ENCODE results near the gene ADAMTS17. TPM values are rescaled to one million over a fixed set of nuclear protein-coding genes. Genes with fewer than 3 reads are reported as not detected.

Gene ADAMTS17
- total RNA-seq, 1 experiment from 2014 or later, result 5.1 TPM

- DNase-seq (ENCODE audit: low read depth), result no peak
These were observed 207.2 kb downstream of the ADAMTS17 start for GRCh38 chr15:100134586-100134985.

GRCh38 chr15:100134089-100134583 is 207.6 kb downstream of the ADAMTS17 start:
- no peak for DNase-seq (ENCODE audit: low read depth)

GRCh38 chr15:100133001-100133400 is 208.8 kb downstream of the ADAMTS17 start:
- no peak for DNase-seq (ENCODE audit: low read depth)

DNA sequence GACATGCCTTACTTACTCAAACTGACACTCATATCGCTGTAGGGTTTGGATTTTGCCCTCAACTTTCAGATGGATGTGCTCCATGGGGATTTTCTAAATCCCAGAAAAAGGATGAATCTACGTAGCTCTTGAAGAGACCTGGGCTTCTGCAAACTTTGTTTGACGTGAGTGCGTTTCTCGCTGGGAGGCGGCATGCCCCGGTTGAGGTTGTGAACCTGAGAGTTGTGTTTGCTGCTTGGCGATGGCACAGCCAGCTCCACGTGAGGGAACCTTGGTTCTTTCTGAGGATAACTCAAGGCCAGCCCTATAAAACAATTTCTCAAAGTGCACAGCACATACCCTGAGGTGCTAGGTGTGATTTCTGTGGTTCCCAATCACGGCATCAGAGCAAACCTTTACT is 209.5 kb downstream of the ADAMTS17 start:
- DNase-seq (ENCODE audit: low read depth), result no peak

DNA sequence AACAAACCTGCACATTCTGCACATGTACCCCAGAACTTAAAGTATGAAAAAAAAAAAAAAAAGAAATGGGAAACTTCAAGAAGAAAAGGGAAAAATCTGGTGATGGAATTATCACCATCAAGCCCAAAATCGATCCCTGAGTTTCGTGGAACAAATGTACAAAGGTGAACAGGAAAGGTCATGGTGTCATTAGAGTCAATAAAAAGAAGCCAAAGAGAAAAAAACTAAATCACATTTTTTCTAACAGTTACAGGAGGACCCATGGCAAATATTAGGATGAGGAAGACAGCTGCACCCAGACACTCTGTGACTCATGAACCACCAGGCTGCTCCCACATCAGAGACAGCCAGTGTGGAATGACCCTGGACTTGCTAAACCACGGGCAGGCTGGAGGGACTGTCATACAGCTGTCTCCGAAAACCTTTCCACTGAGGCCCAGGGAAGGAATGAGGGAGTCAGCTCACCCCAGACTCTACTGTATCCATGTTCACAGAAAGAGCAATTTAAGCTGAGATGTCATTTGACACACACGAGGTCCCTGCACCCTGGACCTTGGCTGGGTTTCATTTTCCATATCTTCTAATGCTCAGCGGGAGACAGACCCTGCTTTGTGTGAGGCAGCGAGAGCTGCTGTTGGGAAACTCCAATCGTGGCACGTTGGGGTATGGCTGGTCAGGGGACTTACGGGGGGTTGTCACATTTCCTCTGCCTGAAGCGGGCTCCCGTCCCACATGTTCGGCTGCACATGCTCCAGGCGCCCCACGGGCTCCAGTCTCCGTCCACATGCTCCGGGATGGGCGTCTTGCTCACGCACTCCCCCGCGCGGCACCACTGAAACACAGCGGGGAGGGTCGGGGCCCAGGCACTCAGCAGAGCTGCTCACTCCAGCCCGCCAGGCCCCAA is 210.2 kb downstream of the ADAMTS17 start:
- peak; percentile 26 for DNase-seq (ENCODE audit: low read depth)

DNA sequence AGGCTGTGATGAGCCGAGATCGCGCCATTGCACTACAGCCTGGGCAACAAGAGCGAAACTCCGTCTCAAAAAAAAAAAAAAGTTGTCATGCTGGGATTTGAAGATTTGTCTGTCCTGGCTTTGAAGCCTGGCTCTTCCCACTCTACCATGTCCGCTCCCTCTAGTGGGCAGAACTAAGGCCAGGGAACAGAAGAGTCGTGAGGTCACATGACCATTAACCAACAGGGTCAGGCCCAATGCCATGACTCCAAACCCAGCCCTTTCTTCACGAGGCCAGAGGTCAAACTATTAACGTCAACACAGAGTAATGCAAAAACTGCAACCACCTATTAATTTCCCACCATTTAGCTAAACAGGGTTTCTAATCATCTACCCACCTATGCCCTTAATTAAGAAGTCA is 212.1 kb downstream of the ADAMTS17 start:
- no peak for DNase-seq (ENCODE audit: low read depth)

GRCh38 chr15:100125401-100126191 is 216.2 kb downstream of the ADAMTS17 start:
- no peak for DNase-seq (ENCODE audit: low read depth)

GRCh38 chr15:100124936-100125335 is 216.8 kb downstream of the ADAMTS17 start:
- no peak for DNase-seq (ENCODE audit: low read depth)

- DNase-seq (ENCODE audit: low read depth), result no peak
These were observed 217.4 kb downstream of the ADAMTS17 start for GRCh38 chr15:100124361-100124760.

DNA sequence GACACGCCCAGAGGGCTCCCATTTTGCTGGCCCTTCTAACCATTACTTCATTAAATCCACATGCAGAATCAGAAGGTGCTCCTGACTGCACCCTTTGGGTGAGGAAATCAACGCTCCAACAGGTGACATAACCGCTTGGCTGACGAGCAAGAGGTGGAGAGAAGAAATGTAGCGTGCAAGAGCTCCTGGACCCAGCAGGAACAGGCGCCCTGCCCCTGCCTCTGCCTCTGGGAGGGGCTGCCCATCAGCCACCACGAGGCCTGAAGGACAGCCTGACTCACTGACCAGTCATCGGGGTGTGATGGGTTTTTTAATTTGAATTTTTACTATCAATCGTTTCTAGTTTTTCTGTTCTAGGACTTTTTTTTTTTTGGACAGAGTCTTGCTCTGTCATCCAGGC is 218.2 kb downstream of the ADAMTS17 start:
- peak; percentile 55 for DNase-seq (ENCODE audit: low read depth)

- DNase-seq (ENCODE audit: low read depth), result no peak
These were observed 220.5 kb downstream of the ADAMTS17 start for GRCh38 chr15:100121285-100121684.

GRCh38 chr15:100120111-100120510 is 221.7 kb downstream of the ADAMTS17 start:
- no peak for DNase-seq (ENCODE audit: low read depth)

GRCh38 chr15:100118546-100118945 is 223.2 kb downstream of the ADAMTS17 start:
- no peak for DNase-seq (ENCODE audit: low read depth)

GRCh38 chr15:100116416-100117190 is 225.2 kb downstream of the ADAMTS17 start:
- no peak for DNase-seq (ENCODE audit: low read depth)

- peak; percentile 86 for DNase-seq (ENCODE audit: low read depth)
These were observed 226.1 kb downstream of the ADAMTS17 start for GRCh38 chr15:100115711-100116090.

- peak; percentile 29 for DNase-seq (ENCODE audit: low read depth)
These were observed 226.6 kb downstream of the ADAMTS17 start for GRCh38 chr15:100115066-100115710.

DNA sequence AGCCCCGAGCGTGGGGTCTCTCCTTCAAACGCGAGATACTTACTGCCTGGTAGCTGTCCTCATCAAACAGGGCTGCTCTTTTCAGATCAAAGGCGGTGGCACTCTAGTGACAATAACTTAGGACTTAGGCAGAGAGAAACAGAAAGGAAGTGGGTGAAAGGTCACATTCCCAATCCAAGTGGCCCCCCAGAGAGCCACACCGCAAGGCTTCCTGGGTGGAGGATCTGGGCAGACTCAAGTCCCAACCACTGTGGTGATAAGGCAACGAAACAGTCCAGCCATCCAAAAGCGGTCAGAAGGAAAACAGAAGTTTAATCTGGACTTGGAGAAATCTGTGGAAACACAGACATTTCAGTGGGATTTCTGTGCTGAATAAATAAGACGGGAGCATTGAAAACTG is 227.2 kb downstream of the ADAMTS17 start:
- DNase-seq (ENCODE audit: low read depth), result peak; percentile 83

DNA sequence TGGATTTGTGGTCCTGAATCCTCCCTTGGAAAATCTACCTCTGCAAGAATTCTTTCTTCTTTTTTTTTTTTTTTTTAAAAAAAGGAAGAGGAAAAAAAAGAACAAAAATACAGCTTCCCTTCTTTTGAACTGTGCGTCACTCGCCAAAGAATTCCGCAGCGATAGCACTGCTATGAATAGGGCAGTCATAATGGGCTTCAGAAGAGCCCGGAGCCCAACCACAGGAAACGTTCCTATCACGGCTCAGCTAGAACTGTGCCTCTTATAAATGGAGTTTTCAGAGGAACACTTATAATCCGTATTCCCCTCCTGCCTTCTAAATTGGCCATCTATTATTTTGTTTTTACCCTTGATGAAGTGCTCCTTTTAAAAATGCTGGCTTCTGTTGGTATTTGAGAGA is 227.7 kb downstream of the ADAMTS17 start:
- DNase-seq (ENCODE audit: low read depth), result peak; percentile 91

GRCh38 chr15:100113351-100114080 is 228.3 kb downstream of the ADAMTS17 start:
- peak; percentile 50 for DNase-seq (ENCODE audit: low read depth)

DNA sequence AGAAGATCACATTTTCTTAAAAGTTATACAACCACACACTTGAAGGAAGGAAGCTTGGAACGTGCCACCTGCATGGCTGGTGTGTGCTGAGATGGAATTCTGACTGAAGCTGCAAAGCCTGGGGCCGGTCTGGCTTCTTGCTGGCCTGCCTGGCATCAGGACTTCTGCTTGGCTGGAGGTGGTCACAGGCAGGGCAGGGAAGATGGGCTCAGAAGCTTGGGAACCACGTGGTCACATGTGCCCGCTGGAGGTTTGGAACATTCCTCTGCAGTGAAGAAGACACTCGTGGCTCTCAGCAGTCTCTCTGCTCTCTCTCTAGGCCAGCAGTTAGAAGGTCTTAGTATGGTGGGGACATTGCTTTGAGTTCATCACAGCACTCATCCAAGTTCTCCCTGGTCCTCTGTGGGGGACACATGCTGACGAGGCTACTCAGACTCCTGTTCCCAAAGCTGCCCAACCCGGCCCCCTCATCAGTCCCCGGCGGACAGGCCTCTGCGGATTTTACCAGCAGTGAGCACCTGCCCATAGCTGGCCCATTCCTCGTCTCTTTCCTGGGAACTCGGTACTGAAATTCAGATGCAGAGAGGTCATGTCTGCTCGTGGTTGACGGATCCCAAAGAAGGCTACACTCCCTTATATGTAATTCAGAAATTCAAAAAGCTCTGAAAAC is 229.0 kb downstream of the ADAMTS17 start:
- no peak for DNase-seq (ENCODE audit: low read depth)
